ENCODE measurements around the gene SPON1. TPM values are rescaled to one million over a fixed set of nuclear protein-coding genes. Genes with fewer than 3 reads are reported as not detected.

Gene SPON1
- total RNA-seq, 1 experiment from 2014 or later = 6.4 TPM

DNA sequence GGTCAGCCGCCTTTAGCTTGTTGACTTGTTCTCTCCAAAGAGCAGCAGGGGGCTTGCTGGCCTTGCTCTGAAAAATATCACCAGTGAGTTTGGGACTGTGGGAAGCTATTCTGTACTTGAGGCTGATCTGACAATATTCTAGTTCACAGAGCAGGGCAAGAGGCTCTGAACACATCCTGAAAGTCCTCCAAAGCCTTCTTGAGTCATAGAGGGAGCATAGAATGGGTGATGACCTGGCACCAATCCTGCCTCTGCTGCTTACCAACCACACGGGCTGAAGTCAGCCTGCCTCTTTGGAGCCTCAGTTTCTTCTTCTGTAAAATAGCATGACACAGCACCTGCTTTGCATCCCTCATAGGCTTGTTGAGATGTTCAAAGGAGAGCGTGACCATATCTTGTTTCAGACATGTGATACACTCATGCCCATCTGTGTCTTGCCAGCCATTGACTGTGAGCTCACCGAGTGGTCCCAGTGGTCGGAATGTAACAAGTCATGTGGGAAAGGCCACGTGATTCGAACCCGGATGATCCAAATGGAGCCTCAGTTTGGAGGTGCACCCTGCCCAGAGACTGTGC lies 299.8 kb downstream of the SPON1 start:
- POLR2A ChIA-PET = interaction anchor here (0.6 to 0.7 kb wide), 2 partner anchors 193 to 257 kb away, joined by 5 to 9 read pairs; no protein-coding TSS in a partner anchor
- Mint-ChIP-seq H3K27me3 (ENCODE audit: low read depth) (peaks cover 16% of the 10 kb centered on the region), H3K4me1 (no peaks in the 10 kb centered on the region), H3K9me3 (peaks cover 42% of the 10 kb centered on the region), H3K36me3 (peaks cover 50% of the 10 kb centered on the region), H3K27ac (no peak overlapping the region), H3K4me3 (no peak overlapping the region)
- CTCF ChIA-PET = interaction anchor here (1.4 to 1.9 kb wide), 3 partner anchors 156 to 294 kb away, joined by 3 to 7 read pairs (median 7); no protein-coding TSS in a partner anchor
- no peak for TF ChIP-seq PREB (CRISPR knock-in tag; IDR thresholded peaks at IDR 0.05; ENCODE audit: borderline replicate concordance)
- TF ChIP-seq ZNF263 (CRISPR knock-in tag; IDR thresholded peaks at IDR 0.05; ENCODE audit: low read depth) = no peak
- TF ChIP-seq SMAD3 (CRISPR knock-in tag; IDR thresholded peaks at IDR 0.05; ENCODE audit: borderline replicate concordance) = no peak
- TF ChIP-seq NR1H2 (CRISPR knock-in tag; IDR thresholded peaks at IDR 0.05) = no peak
- TF ChIP-seq ZNF416 (CRISPR knock-in tag; IDR thresholded peaks at IDR 0.05) = no peak
- no peak for TF ChIP-seq STAT6 (CRISPR knock-in tag; conservative IDR thresholded peaks at IDR 0.05; ENCODE audit: low read depth)
- TF ChIP-seq JUN (CRISPR knock-in tag; IDR thresholded peaks at IDR 0.05) = 0 out of 2 replicates have a peak, but pooled peaks have one; percentile 23
- peak; percentile 37; the same call in 1 of the 2 replicates for TF ChIP-seq ARID4B (CRISPR knock-in tag; IDR thresholded peaks at IDR 0.05; ENCODE audit: borderline replicate concordance)
- TF ChIP-seq MAX (CRISPR knock-in tag; IDR thresholded peaks at IDR 0.05) = peak; percentile 41; the same call in 1 of the 2 replicates
- no peak for TF ChIP-seq ZNF512 (CRISPR knock-in tag; IDR thresholded peaks at IDR 0.05; ENCODE audit: borderline replicate concordance)
- 0 out of 2 replicates have a peak, but pooled peaks have one; percentile 17 for TF ChIP-seq SMAD4 (CRISPR knock-in tag; IDR thresholded peaks at IDR 0.05)
- TF ChIP-seq ZNF232 (CRISPR knock-in tag; IDR thresholded peaks at IDR 0.05) = 0 out of 2 replicates have a peak, but pooled peaks have one; percentile 53
- TF ChIP-seq, protein P1, sequence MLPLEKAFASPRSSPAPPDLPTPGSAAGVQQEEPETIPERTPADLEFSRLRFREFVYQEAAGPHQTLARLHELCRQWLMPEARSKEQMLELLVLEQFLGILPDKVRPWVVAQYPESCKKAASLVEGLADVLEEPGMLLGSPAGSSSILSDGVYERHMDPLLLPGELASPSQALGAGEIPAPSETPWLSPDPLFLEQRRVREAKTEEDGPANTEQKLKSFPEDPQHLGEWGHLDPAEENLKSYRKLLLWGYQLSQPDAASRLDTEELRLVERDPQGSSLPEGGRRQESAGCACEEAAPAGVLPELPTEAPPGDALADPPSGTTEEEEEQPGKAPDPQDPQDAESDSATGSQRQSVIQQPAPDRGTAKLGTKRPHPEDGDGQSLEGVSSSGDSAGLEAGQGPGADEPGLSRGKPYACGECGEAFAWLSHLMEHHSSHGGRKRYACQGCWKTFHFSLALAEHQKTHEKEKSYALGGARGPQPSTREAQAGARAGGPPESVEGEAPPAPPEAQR (CRISPR knock-in tag; IDR thresholded peaks at IDR 0.05) = no peak
- DNase-seq (ENCODE audit: low spot score) = no peak
- ATAC-seq = no peak
